Testis (tissue), 3 donors: Measurements from ENCODE around the gene SRGAP2B. TPM values are rescaled to one million over a fixed set of nuclear protein-coding genes. Genes with fewer than 3 reads are reported as not detected.
"Not testable (repeated sequence)": the region's sequence is repeated elsewhere in the genome, so short reads cannot be mapped to it uniquely, and the experiment has no call there.

Experiments
- DNase-seq: peaks from one replicate; pipeline ENCODE4 v3.0.0-alpha.2; 2019
- H3K27ac ChIP-seq, 2 donors: fragments of 200-600 bp; sonication (generic); one replicate each; pipeline ENCODE4 v1.5.1; 2019
- H3K27me3 ChIP-seq: fragments of 200-600 bp; sonication (generic); one replicate; pipeline ENCODE4 v1.5.1; 2019
- H3K36me3 ChIP-seq: fragments of 200-600 bp; sonication (generic); one replicate; pipeline ENCODE4 v1.5.1; 2017; ENCODE audit warnings: low read depth; ENCODE audit errors: missing control alignments
- H3K4me1 ChIP-seq: fragments of 200-600 bp; sonication (generic); one replicate; pipeline ENCODE4 v1.5.1; 2019
- H3K4me3 ChIP-seq, 2 donors: fragments of 200-600 bp; sonication (generic); one replicate each; pipeline ENCODE4 v1.5.1; 2017 to 2019
- H3K9me3 ChIP-seq: fragments of 200-600 bp; sonication (generic); one replicate; pipeline ENCODE4 v1.5.1; 2017
- WGBS, 2 donors: methylation state at CpG; one replicate each; pipeline ENCODE4 v1.1.5; 2018; 5-methylcytosine and 5-hydroxymethylcytosine counted together
- intact Hi-C: fragments of 100-400 bp; cut with DNase I; formaldehyde crosslinking; loops from one replicate; pipeline ENCODE4 v1.15.1; 2023; ENCODE audit warnings: low total_unique reads
- polyA plus RNA-seq: library from polyadenylated mRNA; stranded (reverse); fragments of 350-450 nt; fragmentation: Illumina TruSeq; extraction: RNeasy Lipid Tissue Mini Kit (QIAGEN cat#74804); gene quantifications from one replicate; pipeline ENCODE4 v1.2.3, GENCODE V29; 2014; ENCODE audit warnings: low read depth, low replicate concordance; ENCODE audit not compliant: insufficient read depth
- total RNA-seq, 2 donors: library from RNA; depleted of rRNA; stranded (reverse); fragments of >200 nt; gene quantifications; one replicate each; pipeline ENCODE4 v1.2.3, GENCODE V29; 2016

Gene SRGAP2B
- total and polyA plus RNA-seq, 3 donors from 2014 or later, result 9.8 to 12.9 (median 11.7) TPM

DNA sequence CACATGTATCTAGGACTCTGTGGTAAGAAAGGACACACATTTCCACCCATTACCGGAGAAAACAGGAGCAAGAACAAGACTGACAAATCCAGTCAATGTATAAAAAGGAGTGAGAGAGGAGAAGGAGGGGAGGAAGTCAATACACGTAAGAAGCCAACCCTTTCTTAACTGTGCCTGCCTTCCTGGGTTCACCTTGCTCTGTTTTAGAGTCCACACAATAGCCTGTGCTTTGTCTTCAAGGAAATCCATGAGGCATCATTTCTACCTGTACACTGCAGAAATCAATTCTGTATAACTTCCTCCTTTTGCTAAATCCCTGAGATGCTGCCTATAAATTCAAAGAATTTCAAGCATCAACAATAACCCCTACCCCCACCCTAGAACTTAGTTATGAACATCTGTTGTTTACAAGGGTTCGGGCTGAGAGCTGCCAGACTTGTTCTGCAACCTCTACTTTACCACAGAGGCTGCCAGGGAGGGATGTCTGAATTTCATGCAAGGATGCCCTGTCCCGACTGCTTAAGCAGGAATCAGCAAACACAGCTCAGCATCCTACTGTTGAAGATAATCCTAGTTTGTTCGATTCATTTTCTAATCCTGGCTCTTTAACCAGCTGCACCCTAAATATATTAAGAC, 115.0 kb downstream of the SRGAP2B start:
- H3K27ac ChIP-seq, intact Hi-C loops, H3K4me3 ChIP-seq, H3K36me3 ChIP-seq, H3K27me3 ChIP-seq, H3K4me1 ChIP-seq, H3K9me3 ChIP-seq, DNase-seq: not testable (repeated sequence)
- 80% methylated on average over 1 of the region's 5 CpGs; no CpG with 5 or more reads in 1 of the 2 donors for WGBS, 2 donors

DNA sequence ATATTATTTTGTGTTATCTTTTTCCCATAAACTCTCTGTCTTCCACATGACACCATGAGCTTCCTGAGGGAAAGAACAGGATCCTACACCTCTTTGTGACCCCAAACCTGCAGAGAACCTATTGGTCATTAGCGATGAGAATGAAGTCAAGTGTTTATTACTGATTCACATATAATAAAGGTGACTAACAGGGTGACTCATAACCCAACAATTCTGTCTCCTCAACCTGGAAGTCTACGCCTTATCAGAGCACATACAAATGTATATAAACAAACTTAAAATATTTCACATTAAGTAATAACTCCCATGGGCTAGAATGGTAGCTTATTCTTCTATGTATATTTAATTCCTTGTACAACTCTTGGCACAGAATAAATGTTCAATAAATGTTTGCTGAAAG, 117.3 kb downstream of the SRGAP2B start:
- WGBS, 2 donors, result no CpG with 5 or more reads among the region's 2 CpGs
- H3K27me3 ChIP-seq, H3K4me3 ChIP-seq, H3K27ac ChIP-seq, intact Hi-C loops, H3K4me1 ChIP-seq, DNase-seq, H3K9me3 ChIP-seq, H3K36me3 ChIP-seq: not testable (repeated sequence)

DNA sequence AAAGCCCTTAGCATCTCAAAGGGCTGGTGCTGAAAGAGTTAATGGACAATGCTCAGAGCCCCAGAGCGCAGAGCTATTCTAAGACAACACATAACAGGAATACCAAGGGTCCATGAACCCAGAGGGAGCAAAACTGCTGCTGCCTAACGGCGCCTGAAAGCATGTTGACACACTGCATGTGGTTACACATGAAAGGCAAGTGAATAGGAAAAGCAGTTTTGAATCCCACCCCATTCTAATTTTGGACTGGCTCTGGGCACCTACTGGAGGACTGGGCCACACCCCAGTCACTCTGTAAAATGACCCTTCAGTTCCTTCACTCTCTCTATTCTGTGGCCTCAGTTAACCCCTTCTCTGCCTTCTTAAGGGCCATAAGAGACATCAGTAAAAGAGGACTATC, 123.2 kb downstream of the SRGAP2B start:
- intact Hi-C loops, H3K4me3 ChIP-seq, H3K36me3 ChIP-seq, DNase-seq, H3K27ac ChIP-seq, H3K4me1 ChIP-seq, H3K9me3 ChIP-seq, H3K27me3 ChIP-seq: not testable (repeated sequence)
- no CpG with 5 or more reads among the region's 3 CpGs for WGBS, 2 donors

DNA sequence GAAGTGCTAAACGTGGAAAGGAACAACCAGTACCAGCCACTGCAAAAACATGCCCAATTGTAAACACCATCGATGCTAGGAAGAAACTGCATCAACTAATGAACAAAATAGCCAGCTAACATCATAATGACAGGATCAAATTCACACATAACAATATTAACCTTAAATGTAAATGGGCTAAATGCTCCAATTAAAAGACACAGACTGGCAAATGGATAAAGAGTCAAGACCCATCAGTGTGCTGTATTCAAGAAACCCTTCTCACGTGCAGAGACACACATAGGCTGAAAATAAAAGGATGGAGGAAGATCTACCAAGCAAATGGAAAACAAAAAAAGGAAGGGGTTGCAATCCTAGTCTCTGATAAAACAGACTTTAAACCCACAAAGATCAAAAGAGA, 128.6 kb downstream of the SRGAP2B start:
- H3K27me3 ChIP-seq, H3K4me1 ChIP-seq, DNase-seq, H3K9me3 ChIP-seq, H3K27ac ChIP-seq, H3K4me3 ChIP-seq, H3K36me3 ChIP-seq, intact Hi-C loops: not testable (repeated sequence)
- 81 to 86% methylated on average over 3 of the region's 3 CpGs for WGBS, 2 donors

DNA sequence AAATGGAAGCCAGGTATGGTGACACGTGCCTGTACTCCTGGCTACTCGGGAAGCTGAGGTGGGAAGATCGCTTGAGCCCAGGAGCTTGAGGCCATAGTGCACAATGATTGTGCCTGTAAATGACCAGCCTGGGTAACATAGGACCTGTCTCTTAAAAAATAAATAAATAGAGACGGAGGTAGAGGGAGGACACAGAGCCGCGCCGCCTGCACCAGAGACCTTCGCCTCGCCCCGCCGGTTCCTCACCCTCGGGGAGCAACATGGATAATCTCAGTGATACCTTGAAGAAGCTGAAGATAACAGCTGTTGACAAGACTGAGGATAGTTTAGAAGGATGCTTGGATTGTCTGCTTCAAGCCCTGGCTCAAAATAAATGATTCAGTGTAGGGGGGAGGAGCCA, 130.4 kb downstream of the SRGAP2B start:
- H3K4me1 ChIP-seq, H3K36me3 ChIP-seq, DNase-seq, H3K27ac ChIP-seq, H3K9me3 ChIP-seq, H3K27me3 ChIP-seq, H3K4me3 ChIP-seq, intact Hi-C loops: not testable (repeated sequence)
- 100% methylated on average over 1 of the region's 12 CpGs; no CpG with 5 or more reads in 1 of the 2 donors for WGBS, 2 donors

DNA sequence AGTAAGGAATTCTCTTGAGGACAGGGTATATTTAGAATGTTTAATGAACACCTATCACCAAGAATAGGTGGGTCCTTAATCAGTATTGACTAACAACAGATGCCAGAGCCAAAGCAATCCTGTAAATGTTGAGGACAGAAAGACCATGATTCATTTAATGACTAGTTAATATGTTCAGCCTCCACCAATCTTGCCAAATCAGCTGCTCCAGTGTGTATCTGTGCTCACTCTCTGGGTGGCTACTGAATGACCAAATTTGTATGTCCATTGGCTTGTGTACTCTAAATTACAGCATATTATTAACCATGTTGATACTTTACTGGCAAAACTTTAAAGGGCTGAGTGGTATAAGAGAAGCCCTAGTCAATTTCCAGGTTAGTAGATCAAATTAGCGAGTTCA, 130.9 kb downstream of the SRGAP2B start:
- H3K4me1 ChIP-seq, H3K4me3 ChIP-seq, H3K9me3 ChIP-seq, H3K36me3 ChIP-seq, H3K27ac ChIP-seq, H3K27me3 ChIP-seq, intact Hi-C loops, DNase-seq: not testable (repeated sequence)
- 83% methylated on average over 1 of the region's 1 CpG; no CpG with 5 or more reads in 1 of the 2 donors for WGBS, 2 donors

DNA sequence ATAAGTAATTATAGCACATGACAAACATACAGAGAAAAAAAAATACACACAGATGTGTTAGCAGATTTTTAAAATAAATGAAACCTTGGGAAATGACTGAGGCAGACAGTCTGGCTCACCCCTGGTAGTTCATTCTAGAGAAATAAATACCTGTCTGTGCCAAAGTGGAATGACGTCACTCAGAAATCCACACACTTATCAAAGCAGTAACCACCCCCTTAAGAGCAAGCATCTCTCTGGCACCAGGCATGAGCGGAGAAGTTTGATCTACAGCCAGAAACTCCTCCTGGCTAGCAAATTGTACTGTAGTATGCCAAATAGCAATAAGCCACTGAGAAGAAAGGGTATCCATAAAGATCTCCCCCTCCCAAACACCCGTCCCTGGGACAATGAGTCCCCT, 131.6 kb downstream of the SRGAP2B start:
- intact Hi-C loops, H3K27ac ChIP-seq, H3K4me1 ChIP-seq, H3K27me3 ChIP-seq, H3K4me3 ChIP-seq, DNase-seq, H3K36me3 ChIP-seq, H3K9me3 ChIP-seq: not testable (repeated sequence)
- WGBS, 2 donors, result no CpG with 5 or more reads among the region's 3 CpGs

DNA sequence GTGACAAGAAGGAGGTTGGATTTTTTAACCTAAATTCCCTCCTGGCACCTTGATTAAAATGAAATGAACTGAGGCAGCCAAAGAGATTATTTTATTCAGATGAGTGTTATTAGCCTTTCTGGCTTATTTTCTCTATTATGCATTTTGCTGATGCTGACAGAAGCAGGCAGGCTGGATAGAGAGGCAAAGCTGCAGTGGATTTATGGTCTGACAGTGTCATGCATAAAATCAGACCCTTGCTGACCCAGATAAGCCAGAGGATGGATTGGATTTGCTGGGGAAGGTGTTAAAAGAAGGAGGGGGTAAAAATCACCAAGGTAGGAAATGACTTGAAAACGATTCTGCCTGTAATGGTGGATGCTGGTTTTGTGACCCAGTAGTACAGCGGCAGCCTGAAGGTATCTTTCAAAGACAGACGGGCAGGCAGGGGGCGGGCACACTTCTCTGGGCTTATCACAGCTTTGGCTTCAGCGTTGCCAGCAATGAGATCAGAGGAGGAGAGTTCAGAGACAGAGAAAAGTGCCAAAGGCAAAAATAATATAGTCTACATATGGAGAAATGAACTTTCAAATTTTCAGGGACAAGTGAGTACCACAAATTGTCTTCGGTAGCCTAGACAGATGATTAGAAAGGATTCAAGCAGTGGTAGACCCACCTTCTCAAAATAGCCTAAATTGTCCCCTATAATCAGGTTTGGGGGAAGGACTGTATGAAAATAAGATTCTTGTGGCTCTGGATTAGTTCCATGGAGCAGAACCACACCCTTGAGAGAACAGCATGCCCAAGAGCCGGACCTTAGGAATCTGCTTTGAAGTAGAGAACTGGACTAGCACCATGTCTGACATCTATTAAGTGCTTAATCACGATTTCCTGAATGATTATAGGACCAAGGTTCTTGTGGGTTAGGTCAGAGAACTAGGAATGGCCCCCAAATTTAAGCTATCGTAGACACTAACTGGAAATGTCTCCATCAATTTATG, 133.2 kb downstream of the SRGAP2B start:
- H3K27me3 ChIP-seq, H3K27ac ChIP-seq, H3K9me3 ChIP-seq, H3K4me3 ChIP-seq, DNase-seq, H3K36me3 ChIP-seq, intact Hi-C loops, H3K4me1 ChIP-seq: not testable (repeated sequence)
- no CpG with 5 or more reads among the region's 9 CpGs for WGBS, 2 donors

DNA sequence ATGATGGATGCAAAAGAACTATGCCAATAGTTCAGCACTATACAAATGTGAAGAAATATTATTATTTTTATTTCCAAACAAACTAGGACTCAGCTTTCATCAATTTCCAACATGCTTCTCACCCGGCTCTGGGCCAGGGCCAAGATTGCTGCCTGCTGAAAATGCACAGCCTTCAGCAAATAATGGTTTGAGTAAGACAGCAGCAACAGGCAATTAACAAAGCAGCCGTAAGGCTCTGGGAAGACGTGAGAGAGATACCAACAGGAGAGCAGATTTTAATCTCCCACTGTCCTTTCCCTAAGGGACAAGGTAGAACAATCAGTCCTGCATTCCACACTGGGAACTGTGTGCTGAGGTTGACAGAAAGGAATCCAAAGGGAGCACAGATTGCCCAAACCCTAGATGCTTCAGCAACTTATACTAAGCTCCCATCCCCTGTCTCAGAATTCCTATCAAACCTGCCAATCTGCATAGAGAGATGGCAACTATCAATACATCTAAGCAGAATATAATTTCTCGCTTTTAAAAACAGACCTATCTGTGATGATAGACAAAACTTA, 134.1 kb downstream of the SRGAP2B start:
- H3K9me3 ChIP-seq, H3K27ac ChIP-seq, H3K36me3 ChIP-seq, H3K27me3 ChIP-seq, DNase-seq, intact Hi-C loops, H3K4me1 ChIP-seq, H3K4me3 ChIP-seq: not testable (repeated sequence)
- 83% methylated on average over 1 of the region's 4 CpGs; no CpG with 5 or more reads in 1 of the 2 donors for WGBS, 2 donors

DNA sequence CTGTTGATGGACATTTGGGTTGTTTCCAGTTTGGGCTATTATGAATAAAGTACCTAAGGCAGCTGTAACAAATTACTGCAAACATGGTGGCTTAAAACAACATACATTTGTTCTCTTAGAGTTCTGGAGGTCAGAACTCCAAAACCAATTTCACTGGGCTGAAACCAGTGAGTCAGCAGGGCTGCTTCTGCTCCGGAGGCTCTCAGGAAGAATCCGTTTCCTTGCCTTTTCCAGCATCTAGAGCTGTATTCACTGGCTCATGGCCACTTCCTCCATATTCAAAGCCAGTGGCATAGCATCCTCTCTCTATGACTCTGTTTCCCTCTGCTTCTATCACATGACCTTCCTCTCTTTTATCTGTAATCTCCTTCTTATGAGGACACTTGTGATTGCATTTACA, 146.7 kb downstream of the SRGAP2B start:
- DNase-seq, H3K4me1 ChIP-seq, H3K27ac ChIP-seq, H3K4me3 ChIP-seq, H3K9me3 ChIP-seq, intact Hi-C loops, H3K36me3 ChIP-seq, H3K27me3 ChIP-seq: not testable (repeated sequence)
- no CpG with 5 or more reads among the region's 2 CpGs for WGBS, 2 donors

DNA sequence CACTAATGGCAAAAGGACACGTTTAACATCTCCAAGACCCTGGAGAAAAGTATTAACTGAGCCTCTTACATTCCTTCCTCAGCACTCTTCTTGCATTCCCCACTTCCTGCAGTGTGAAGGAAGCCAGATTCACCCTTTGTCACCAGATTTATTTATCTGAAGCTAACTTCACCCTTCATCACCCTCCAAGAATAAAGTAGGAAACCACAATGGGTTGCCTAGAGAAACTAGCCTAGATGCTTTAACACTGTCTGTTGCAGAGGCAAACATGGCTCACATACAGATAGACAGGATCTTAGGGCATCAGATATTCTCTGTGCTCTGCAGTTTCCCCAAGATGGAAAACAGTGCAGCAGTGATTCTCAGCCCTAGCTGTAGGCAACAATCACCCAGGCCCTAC, 147.6 kb downstream of the SRGAP2B start:
- H3K4me3 ChIP-seq, intact Hi-C loops, H3K4me1 ChIP-seq, H3K27ac ChIP-seq, H3K27me3 ChIP-seq, H3K36me3 ChIP-seq, DNase-seq, H3K9me3 ChIP-seq: not testable (repeated sequence)
- 88 to 100% methylated on average over 1 of the region's 1 CpG for WGBS, 2 donors
